HG03064 (cell line): ENCODE measurements around the gene LAMC1.

Experiments
- ATAC-seq: cut with Tn5 transposase; IDR thresholded peaks from one replicate; pipeline ENCODE4 v1.9.1; 2021; ENCODE audit warnings: low read depth; ENCODE audit not compliant: unreplicated experiment

The LAMC1 gene

GRCh38 chr1:183101841-183102276 lies 78.6 kb downstream of the LAMC1 start:
- ATAC-seq = no peak

- no peak for ATAC-seq
These were observed 79.9 kb downstream of the LAMC1 start for GRCh38 chr1:183103147-183103546.

DNA sequence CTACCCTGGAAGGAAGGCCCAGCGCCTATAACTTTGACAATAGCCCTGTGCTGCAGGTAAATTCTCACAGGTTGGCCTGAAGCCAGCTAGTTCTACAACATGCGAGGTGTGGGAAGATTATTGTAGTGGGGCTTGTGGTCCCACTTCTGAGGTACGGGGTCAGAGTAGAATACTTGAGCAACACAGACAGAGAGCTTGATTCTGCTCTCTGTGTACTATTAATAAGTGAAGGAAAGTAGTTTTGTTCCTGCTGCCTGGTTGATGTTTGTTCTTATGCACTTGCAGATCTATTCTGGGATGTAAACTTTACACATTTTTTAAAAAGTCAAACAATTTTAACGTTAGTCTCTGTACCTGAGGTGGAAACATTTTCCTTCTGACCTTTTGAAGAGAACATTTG lies 80.4 kb downstream of the LAMC1 start:
- ATAC-seq = no peak

DNA sequence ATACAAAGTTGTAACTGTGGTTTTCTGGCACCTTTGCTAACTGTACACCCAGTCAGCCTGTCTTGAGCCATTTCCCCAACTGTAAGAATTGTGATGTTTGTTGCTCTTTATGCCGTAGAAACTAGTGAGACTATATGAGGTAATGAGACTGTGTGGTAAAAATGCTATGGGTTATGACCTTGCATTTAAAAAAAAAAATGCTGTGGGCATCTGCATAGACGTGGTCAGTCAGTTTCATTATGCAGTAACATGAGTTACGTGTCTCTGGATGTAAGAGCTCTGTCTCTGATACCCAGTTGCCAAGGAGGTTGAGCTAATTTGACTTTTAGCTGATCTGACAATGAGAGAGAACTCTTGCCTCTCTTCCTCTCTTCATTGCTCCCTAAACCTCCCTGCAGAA lies 82.2 kb downstream of the LAMC1 start:
- ATAC-seq = no peak

GRCh38 chr1:183106166-183106565 lies 82.9 kb downstream of the LAMC1 start:
- ATAC-seq = no peak

DNA sequence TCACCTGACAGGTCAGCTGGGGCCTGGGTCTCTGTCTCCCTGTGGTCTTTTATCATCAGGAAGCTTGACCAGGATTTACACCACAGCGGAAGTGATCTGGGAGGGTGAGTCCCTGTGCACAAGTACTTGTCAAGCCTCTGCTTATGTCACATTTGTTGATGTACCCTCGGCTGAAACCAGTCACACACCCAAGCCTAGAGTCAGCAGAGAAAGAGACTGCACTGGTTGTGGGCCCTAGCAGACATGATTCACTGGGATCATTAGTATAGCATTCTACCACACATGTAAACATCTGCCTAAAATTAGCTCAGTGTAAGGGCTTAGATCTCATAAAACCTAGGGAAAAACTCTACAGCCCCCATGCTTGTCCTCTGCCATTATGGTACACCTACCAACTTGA lies 83.5 kb downstream of the LAMC1 start:
- ATAC-seq = no peak

- no peak for ATAC-seq
These were observed 87.2 kb downstream of the LAMC1 start for GRCh38 chr1:183110326-183110880.

DNA sequence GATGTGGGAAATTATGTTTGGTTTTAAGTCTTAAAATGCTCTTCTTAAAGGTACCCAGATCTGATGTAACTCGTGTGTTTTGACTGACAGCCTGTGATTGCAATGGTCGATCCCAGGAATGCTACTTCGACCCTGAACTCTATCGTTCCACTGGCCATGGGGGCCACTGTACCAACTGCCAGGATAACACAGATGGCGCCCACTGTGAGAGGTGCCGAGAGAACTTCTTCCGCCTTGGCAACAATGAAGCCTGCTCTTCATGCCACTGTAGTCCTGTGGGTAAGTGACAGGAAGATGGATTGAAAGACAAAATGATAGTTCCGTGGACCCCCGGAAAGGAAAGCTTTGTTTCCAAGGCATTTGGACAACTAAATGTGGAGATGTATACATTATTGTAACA lies 91.2 kb downstream of the LAMC1 start:
- ATAC-seq = no peak

DNA sequence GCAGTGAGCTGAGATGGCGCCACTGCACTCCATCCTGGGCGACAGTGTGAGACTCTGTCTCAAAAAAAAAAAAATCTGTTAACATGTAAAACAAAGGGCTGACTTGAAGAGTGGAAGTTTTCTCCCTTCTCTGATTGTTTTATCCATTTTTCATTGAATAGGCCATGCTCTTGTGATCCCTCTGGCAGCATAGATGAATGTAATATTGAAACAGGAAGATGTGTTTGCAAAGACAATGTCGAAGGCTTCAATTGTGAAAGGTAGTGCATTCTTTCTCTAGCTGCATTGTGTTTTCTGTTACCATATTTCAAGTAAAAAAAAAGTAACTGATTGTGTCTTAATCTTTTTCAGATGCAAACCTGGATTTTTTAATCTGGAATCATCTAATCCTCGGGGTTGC lies 93.2 kb downstream of the LAMC1 start:
- no peak for ATAC-seq

DNA sequence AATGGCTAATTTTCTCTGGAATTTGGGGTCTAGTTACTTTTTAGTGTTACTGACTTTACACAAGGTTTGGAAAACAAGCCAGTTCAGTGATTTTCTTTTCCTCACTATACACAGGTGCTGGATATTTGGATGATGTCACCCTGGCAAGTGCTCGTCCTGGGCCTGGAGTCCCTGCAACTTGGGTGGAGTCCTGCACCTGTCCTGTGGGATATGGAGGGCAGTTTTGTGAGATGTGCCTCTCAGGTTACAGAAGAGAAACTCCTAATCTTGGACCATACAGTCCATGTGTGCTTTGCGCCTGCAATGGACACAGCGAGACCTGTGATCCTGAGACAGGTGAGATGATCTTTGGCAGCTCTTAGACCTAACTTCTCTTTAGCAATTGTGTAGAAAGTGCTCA lies 98.4 kb downstream of the LAMC1 start:
- no peak for ATAC-seq

DNA sequence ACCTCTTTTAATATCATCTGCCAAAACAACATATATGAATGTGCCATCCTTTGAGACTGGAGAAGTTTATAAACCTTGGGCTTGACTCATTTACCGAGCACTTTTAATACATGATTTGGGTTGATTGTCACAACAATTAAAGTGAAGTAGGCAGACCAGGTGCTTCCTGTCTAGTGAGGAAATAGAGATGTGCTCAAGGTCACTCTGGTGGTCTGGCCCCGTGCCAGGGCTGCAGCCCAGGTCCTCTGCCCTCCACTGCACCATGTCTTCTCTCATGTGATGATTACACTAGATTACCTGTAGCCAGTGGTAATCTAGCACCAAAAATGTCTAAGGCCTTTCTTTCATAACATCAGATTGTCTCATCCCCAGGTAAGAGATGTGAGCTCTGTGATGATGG lies 101.0 kb downstream of the LAMC1 start:
- no peak for ATAC-seq

DNA sequence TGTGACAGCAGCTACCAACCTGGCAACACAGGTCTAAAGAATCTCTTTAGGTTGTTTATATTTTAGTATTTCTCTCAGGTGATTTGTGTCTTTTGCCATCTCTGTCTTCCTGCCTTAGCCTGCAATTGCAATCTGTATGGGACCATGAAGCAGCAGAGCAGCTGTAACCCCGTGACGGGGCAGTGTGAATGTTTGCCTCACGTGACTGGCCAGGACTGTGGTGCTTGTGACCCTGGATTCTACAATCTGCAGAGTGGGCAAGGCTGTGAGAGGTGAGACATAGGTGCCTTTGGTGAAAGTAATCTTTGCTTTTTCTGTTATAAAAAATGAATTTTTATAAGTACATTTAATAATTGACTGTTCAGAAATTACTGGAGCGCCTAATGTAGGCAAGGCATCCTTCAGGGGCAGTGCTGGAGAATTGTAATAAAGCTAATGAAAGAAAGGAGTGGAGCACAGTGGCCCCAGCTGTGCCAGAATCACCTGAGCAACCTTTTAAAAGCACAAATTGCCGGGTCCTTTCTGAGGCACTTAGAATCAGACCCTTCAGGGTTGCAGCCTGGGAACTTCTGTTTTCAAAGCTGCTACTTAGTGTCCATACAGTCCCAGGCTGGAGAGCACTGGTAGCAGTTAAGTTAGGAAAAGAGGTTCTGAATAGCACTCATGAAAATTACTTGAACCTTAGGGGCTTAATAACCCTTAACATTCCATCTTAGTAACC lies 102.2 kb downstream of the LAMC1 start:
- no peak for ATAC-seq

DNA sequence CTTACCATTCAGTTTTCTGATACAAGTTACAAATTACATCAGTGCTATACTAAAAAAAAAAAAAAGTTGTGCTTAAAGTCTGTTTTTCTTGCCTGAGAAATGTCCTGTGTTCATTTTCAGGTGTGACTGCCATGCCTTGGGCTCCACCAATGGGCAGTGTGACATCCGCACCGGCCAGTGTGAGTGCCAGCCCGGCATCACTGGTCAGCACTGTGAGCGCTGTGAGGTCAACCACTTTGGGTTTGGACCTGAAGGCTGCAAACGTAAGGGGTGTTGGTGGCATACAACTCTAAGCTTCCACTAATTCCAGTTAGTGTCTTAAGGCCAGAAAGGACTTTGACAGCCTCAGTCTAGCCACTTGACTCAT lies 102.8 kb downstream of the LAMC1 start:
- no peak for ATAC-seq

- no peak for ATAC-seq
These were observed 103.3 kb downstream of the LAMC1 start for GRCh38 chr1:183126528-183126927.

GRCh38 chr1:183129921-183130690 lies 106.9 kb downstream of the LAMC1 start:
- ATAC-seq = no peak

DNA sequence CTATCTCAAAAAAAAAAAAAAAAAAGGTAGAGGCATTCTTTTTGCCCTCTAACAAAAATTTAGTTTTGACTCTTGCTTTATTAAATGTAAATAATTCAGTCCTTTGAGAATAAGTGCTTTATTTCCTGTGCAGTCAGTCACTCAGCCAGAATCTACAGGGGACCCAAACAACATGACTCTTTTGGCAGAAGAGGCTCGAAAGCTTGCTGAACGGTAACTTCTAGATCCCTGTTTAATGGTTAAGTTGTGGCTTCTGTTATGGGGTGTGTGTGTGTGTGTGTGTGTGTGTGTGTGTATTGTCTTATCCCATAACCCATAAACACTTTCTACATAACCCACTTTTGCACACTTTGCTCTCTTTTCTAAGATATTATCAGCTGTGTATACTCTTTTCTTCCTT lies 107.9 kb downstream of the LAMC1 start:
- no peak for ATAC-seq

- no peak for ATAC-seq
These were observed 112.1 kb downstream of the LAMC1 start for GRCh38 chr1:183135336-183135735.

- ATAC-seq = no peak
These were observed 114.6 kb downstream of the LAMC1 start for GRCh38 chr1:183137782-183138181.

GRCh38 chr1:183138301-183138700 lies 115.1 kb downstream of the LAMC1 start:
- no peak for ATAC-seq

GRCh38 chr1:183139281-183139942 lies 116.2 kb downstream of the LAMC1 start:
- no peak for ATAC-seq

DNA sequence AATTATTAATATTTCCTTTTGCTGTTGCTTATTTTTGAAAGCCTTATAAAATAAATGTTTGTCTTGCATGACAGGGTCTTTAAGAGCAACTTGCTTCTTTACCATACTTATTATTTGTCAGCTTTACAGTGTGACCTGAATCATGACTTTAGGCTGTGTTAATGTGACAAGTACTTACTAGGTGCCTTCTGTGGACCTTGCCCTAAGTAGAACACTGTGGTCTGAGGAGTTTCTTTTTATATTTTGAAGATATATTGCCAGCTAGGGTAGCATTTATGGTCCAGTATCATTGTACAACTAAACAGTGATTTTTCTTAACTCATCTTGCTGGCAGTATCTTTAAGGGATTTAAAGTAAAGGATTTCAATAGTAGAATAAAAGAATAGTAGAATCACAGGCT lies 117.4 kb downstream of the LAMC1 start:
- no peak for ATAC-seq
